ENCODE results near the gene PLCL1.

The PLCL1 gene

DNA sequence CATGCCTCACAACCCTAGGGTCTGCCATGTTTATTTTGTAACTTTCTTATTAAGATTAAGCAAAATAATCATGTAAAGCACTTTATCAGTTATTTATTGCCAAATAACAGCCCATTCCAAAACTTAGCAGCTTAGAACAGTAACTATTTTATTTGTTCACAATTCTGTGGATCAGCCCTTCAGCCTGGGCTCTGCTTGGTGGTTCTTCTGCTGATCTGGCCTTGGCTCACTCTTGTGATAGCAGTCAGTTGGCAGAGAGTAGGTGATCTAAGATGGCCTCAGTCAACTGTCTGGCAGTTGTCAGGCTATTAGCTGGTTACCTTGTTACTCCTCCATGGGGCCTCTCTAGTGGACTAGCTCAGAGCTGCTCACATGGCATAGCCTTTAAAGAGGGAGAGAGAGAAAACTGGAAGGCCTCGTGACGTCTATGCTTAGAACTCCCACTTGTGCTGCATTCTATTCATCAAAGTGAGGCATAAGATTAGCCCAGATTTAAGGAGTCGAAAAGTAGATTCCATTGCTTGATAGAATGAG lies 54.3 kb downstream of the PLCL1 start:
- ATAC-seq, result no peak

DNA sequence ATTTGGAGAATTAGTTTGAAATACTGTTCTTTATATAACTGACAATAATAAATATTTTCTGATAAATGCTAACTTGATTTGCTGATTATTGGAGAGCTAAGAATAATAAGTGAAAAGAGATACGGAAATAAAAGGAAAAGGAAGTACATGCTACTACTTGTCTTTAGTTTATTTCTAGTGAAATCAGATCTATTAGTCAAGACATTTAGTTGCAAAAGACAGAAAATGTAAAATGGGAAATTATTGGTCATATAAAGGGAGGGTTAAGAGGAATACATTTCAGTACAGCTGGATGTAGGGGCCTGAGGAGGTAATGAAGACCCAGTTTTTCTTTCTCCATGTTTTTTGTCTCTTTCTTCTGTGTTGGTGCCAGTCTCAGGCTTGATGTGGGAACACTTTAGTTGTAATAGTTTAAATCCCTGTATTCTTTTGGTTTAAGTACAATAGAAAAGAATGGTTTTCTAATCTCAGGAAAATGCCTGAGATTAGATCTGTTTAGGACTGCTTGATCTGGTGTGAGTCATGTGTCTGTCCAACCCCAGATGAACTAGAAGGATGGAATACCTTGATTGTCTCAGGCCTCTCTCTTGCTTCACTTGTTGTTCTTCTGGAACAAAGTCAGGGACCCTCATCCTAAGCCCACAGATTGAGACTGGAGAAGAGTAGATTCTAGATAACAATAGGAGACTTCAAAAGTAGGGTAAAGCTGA lies 58.0 kb downstream of the PLCL1 start:
- no peak for ATAC-seq

DNA sequence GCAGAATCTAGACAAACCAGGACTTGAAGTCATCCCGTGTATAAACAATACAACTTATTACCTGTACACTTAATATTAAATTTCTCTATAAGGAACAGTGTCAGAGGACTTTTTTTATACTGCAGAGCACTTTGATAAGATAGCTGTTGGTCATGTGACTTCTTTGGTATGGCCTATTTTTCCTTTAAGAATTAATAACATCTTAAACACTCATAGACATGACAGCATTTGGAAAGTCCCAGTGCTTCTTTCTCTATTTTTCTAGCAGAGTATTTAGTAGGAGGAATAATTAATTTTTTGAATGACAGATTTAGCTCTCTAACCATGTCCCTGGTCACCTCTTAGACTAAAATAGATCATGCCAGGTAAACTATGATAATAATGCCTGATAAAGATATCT lies 59.4 kb downstream of the PLCL1 start:
- peak; percentile 62 to 71 for ATAC-seq

DNA sequence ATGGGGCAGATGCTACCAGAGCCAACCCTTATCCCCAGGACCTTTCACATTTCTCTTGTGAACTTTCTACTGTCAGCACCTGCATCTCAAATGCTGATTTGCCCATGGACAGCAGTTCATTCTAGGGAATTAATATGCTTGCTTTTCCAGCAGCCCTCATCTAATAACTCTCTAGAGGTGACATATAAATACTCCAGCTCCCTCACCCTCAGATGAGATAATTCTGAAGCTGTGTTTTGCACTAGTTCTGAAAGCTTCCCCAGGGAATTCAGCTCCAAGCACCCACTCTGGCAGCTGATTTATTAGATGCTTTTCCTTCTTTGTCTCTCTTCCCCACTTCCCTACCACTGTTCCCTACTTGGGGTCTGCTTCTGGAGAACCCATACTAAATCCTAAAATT lies 62.1 kb downstream of the PLCL1 start:
- no peak for ATAC-seq

DNA sequence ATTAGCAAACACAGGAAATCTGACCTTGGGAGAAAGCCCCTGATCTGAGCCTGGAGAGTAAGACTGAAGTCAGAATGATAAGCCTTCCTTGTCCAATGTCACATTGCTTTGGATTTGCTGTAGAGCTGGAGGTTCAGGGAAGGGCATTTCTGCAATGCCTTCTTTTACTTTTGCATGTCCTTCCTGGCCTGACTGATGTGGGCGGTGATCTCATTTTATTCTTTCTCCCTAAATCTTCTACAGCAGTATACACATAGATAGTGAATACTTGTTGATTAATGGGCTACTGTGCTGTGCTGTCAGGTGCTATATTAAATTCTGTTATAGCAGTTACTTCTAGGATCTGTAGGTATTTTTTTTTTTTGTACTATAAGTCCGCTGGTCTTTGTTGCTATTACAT lies 62.6 kb downstream of the PLCL1 start:
- ATAC-seq, result no peak

DNA sequence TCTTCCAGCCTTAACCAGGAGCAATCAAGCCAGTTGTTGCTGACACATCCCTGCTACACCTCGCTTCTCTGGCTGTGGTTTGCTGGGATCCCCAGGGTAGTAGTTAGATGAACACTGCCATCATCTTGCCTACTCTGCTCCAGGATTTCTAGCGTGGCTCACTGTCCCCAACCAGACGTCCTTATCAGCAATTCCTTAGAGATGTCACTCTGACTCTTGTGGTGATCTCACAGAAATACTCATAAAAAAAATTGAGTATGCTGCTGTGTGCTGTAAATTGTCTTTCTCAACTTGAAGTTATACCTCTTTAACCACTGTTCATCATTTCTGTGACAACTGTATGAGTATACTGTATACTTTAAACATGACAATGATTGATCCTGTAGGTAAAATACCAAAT lies 63.2 kb downstream of the PLCL1 start:
- peak in 1 of 2 donors; percentile 40 for ATAC-seq

DNA sequence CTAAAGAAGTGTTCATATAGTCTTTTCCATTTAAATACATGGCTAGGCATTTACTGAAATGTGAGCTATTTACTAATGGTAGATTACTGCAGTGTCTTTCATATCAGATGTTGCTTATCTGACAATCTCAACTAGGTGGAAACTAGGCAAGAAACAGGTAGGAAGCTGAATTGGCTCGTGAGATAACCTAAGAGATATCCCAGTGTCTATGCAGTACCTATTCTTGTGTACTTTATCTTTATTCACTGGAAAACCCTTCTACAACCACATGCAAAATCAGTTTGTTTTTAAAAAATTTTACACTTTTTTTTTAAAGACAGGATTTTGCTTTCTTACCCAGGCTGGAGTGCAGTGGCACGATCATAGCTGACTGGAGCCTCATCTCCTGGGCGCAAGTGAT lies 63.8 kb downstream of the PLCL1 start:
- no peak for ATAC-seq

DNA sequence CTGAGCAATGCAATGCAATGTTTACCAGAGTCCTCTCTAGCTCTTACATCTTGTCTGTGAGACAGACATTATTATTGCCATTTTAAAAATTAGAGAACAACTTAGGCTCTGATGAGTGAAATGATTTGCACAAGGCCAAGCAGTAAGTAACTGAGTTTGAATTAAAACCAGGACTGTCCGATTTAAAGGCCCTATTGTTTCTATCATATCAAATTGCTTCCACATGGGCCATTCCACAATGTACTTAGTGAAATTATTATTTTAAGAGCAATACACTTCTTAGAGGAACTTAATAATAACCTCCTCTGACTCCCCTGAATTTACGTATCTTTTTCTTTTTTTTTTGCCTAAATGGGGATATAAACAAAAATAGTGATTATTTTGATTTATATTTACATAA lies 64.6 kb downstream of the PLCL1 start:
- ATAC-seq, result no peak

DNA sequence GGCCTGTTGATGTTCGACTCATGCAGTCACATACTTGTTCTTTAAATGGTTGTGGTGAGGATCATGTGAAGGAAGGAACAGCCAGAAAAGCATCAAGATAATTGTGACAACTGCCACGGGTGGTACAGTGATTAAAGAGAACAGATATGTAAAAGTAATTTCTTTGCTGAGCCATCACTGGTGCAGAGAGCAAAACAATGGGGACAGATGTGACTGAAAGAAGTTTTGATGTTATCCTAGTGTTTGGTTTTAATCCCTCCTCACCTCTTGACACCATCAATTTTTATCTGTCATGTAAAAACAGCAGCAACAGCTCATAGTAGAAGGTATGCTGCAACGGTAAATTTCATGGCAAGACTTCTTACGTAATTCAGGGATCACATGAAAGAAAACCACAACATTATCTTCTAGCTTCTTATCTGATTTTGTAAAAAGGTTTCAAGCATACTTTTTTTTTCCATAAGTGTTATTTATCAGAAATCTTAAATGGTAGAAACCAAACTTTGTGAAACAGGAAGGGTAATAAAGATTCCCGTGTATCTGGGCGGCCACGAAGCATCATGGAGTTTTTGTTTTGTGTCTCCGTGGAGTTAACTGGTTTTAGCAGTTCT lies 65.2 kb downstream of the PLCL1 start:
- peak; percentile 75 to 79 for ATAC-seq

DNA sequence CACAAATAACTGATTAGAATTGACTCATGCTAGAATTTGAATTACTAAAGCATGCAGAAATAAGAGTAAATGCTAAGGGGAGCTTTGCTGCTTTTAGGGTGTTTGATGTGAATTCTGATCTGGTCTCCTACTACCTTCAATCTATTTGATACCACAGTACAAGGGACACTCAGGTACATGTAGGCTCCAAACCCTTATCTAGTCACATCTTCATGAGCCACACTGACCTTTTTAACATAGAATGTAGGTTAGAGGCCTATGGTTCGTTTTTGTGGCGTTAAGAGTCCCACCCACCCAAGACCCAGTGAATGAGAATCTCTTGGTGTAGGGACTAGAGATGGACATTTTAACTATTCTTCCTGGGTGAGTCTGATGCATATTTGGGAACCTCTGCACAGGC lies 65.7 kb downstream of the PLCL1 start:
- ATAC-seq, result peak in 1 of 2 donors; percentile 44

DNA sequence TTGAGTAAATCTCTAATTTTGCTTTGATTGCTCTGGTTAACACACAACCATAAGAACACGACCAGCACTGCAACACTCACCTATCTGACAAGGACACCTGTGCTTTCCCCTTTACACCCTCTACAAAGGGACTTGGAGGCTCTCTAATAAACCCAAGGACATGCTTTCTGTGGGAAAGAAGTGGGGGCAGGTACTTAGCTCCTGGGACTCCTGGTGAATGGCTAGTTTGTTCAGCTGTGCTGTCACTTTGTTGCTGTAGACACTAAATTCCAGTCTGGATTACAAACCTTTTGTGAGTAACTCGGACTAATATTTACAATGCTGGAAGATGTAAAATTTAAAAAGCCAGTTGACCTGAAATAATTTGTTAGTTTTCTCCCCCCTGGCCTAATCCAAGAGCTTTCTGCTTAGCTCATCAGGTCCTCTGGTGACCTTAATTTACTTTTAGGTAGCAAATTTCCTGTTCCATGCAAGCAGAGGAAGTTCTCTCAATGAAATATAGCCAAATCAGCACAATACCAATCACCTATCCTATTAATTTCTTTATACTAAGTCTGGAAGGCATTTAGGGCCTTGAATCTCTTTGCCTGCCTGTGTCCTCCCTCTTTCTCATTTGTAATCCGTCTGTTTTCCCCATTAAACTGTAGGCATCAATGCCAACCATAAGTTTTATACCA lies 67.5 kb downstream of the PLCL1 start:
- ATAC-seq, result no peak

DNA sequence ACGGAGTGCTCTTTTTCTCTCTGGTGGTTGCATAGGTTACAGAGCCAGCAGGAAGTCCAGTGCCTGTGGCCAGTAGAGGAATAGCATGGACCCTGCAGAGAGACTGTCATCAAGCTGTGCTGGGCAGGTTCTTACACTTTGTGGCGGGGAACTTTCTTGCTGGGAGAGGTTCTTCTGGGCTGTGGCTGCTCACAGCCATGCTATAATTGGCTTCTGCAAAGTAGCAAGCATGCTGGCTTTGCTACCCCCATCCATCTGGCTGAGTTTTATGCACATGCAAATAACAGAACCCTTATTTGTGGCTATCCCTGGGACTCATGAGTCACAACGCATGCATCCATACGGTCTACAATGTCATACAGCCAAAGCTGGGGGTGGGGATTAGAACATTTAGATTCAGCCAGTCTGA lies 68.9 kb downstream of the PLCL1 start:
- no peak for ATAC-seq

DNA sequence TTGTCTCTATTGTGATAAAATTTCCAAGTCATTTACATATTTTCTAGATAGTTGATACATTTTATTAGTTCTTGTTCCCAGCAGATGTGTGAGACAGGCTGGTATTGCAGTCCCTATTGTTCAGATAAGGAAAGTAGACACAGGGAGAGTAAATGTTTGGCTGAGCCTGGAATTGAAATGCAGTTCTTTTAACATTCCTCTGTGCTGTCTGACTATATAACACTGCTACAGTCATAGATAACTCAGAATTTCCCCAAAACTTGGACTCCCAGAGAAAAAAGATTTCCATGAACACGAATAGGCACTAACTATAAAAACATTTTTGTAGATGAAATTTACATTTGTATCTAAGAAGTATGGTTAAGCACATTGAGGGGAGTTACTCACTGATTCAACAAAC lies 71.4 kb downstream of the PLCL1 start:
- no peak for ATAC-seq

DNA sequence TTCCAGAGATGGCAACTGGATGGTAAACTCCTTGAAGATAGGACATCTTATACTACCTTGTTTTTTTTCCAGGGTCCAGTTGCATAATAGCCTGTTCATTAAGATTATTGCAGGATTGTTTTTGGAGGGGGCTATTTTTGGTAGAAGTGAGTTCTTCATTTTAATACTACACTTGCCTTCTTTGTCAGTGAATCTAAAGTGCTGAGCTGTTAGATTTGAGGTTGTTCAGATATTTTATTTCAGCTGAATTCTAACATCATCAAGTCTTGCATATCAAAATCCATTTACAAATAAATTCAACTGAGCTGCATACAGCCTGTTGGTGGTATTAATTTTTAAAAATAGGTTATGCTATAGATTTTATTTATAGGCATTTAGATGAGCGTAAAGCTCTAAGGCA lies 72.1 kb downstream of the PLCL1 start:
- ATAC-seq, result no peak

DNA sequence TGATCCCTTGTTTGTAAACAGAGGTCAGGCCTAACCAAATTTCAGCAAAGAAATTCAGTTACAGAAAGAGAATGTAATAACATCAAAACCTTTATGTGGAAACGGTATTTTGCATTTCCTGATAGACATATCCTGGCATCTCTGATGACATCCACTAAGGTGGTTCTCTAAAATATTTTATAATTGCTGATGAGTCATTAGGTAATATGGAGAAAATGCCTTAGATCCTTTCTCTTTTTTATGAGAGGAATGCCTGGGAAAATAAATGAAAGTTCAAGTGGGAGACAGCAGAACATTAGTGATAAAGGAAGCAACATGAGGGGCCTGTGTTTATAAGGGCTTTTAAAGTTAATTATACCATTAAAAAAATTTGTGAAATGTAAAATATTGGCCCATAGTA lies 72.6 kb downstream of the PLCL1 start:
- no peak for ATAC-seq

DNA sequence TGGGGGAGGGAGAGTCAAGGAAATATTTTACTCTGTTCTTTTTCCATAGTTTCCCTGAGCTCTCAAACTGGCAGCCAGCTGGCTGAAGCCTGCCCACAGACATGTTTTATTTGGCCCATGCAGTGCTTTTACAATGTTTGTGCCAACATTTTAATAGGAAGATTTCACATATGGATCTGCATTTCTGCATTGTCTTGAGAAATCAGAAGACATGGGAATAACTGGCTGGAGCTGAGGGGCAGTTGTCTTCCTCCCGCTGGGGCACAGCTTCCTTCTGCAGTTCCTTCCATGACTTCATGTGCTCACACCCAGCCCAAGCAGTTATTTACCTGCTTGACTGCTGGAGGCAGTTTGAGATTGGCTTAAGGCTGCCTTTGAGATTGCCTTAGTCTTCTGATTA lies 74.4 kb downstream of the PLCL1 start:
- ATAC-seq, result no peak

DNA sequence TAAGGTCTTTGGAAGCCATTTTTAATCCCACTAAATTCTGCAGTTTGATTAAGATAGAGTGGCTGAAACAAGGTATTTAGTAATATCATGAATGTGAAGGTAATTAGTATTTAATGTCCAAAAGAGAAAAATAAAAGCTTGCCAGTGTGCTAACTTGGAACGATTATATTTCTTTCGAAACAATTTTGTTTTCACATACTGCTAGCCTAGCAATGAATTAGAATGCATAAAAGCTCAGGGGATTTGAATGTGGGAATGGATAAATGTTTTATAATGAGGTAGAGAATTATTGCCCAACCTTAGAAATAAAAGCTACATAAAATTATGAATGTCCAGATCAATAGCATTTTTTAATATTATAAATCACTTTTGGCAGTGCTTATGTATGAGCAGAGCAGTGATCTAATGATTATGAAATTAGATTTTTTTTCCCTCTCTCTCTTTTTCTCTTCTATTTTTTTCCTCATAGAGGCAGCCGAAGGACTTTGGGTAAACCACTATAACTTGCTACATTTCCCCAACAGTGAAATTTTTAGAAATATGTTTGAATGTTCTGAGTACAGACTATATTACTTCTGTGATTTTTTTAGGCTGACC lies 75.5 kb downstream of the PLCL1 start:
- ATAC-seq, result no peak

DNA sequence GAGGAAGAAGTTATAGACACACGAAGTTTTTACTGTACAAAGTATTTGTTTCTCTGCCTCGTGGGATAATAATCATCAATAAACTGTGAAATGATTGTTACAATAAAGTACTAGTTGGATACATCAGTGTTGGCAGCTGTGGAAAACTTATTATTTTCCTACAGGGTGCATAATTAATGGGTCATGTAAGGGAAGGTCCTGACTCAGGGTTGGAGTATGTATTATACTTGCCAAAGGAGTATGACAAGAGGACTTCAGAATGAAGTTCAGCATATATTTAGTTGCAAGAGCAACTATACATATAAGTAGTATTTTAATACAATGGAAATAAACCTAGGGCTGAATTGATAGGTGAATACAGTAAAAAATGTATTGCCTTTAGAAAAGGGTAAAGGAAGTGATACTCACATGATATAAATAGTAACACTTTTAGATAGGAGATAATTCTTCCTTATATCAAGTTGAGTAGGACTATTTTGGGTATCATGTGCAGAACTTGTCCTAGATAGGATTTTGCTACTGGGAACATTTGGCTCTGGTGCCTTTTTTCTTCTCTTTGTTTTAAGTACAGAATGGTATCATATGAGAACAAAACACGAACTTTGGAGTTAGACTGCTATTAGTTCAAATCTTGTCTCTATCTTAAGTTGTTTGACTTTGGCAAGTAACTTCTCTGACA lies 79.1 kb downstream of the PLCL1 start:
- ATAC-seq, result no peak

DNA sequence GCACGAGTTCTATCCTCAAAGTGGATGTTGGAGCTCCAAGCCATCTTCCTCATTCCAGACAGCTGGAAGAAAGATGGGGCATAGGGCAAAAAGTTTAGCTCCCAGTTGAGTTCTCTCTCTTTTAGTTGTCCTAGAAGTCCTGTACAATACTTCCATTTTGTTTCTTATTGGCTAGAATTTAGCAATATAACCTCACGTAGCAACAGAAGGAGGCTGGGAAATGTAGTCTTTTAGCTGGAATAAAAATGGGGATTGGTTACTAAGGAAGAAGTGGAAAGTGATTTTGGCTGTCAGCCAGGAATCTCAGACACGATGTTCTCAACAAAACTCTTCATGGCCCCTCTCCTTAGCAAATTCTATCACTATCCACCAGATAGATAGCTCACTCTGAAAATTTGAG lies 79.9 kb downstream of the PLCL1 start:
- no peak for ATAC-seq

DNA sequence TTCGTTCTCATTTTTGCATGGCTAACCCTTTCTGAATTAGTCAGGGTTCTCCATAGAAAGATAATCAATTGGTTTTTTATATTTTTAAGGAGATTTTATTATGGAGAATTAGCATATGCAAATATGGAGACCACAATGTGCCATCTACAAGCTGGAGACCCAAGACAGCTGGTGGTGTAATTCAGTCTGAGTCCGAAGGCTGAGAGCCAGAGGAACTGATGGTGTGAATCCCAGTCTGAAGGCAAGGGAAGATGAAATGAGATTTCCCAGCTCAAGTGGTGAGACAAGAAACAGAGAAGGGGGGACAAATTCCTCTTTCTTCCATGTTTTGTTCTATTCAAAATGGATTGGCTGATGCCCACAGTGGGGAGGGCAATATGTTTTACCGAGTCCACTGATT lies 80.7 kb downstream of the PLCL1 start:
- ATAC-seq, result no peak

DNA sequence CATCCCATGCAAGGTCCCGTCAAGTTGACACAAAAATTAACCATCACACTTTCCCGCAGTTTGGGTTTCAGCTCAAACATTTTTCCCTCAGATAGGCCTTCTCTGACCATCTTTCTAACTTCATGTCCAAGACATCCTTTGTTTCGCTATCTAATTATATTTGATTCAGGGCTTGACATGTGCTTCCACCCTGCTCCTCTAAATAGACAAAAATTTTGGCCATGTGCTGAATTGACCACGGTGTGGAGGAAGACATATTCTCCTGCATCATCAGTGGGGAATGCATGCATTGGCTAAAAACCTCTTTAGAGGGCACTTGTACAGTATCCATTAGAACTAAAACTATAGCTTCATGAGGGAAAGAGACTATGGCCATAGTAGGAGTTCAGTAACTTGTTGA lies 81.2 kb downstream of the PLCL1 start:
- no peak for ATAC-seq

DNA sequence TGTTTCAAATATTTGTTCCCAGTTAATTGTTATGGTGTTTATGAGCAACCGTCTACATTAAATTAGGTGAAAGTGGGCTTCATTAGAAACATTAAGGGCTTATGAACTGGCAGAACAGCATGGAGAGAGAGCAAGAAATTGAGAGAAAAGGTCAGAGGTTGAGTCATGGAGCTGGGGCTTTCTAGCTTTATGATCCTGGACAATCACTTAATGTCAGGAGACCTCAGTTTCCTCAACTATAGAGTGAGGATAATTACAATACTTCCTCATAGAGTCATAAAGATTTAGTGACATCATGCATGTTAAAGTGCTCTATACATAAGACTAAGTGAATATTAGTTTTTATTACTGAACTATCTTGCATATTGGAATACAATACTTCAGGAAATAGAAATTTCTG lies 83.9 kb downstream of the PLCL1 start:
- ATAC-seq, result peak; percentile 23 to 34

DNA sequence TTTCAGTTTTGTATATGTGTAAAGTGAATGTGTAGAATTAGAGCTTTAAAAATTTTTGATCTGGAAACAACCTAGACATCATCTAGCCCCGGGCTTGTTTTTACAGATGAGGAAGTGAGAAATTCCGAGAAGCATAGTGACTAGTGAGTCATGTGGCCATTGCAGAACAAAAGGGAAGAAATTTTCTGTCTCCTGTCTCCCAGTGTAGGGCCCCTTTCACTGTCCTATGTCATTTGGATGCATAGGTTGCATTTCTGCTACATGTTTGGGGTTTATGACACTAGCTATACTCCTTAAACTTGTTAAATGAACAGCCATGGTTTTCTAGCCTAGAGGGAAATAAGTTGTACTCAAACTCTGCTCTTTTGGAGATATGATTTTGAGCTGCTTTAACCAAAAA lies 84.6 kb downstream of the PLCL1 start:
- ATAC-seq, result peak; percentile 92
